Measurements from ENCODE around the gene THADA. TPM values are rescaled to one million over a fixed set of nuclear protein-coding genes. Genes with fewer than 3 reads are reported as not detected.

The THADA gene
- total RNA-seq, 1 experiment from 2014 or later = 27.5 TPM

GRCh38 chr2:43576981-43577892 is 18.6 kb downstream of the THADA start:
- TF ChIP-seq CTCF (IDR thresholded peaks at IDR 0.05) = 0 out of 2 replicates have a peak, but pooled peaks have one; percentile 25
- TF ChIP-seq CDX4 (CRISPR knock-in tag; IDR thresholded peaks at IDR 0.05; ENCODE audit: borderline replicate concordance) = no peak
- Mint-ChIP-seq H3K27ac (no peak overlapping the region), H3K4me1 (no peaks in the 10 kb centered on the region), H3K36me3 (peaks cover 25% of the 10 kb centered on the region), H3K4me3 (no peak overlapping the region), H3K27me3 (ENCODE audit: low read depth) (no peaks in the 10 kb centered on the region), H3K9me3 (no peaks in the 10 kb centered on the region)
- DNase-seq (ENCODE audit: low spot score) = no peak
- ChIA-PET POLR2A (interaction anchor here (0.6 kb wide), 4 partner anchors 10 to 361 kb away, joined by 4 to 5 read pairs (median 4); no protein-coding TSS in a partner anchor), CTCF (interaction anchor here (0.6 to 1.7 kb wide), 23 partner anchors 9 to 1076 kb away, joined by 3 to 14 read pairs (median 4); partner anchors contain the start of gene THADA)
- ATAC-seq = no peak

GRCh38 chr2:43572244-43572643 is 23.6 kb downstream of the THADA start:
- ChIA-PET CTCF (no interaction called here), POLR2A (no interaction called here)
- no peak for DNase-seq (ENCODE audit: low spot score)
- Mint-ChIP-seq H3K36me3 (peaks cover 32% of the 10 kb centered on the region), H3K4me3 (no peak overlapping the region), H3K4me1 (no peaks in the 10 kb centered on the region), H3K27ac (0 out of 2 replicates have a peak overlapping the region, but pooled peaks have one; percentile 3), H3K9me3 (no peaks in the 10 kb centered on the region), H3K27me3 (ENCODE audit: low read depth) (no peaks in the 10 kb centered on the region)
- TF ChIP-seq ZMAT4 (CRISPR knock-in tag; IDR thresholded peaks at IDR 0.05) (no peak), AFF4 (CRISPR knock-in tag; IDR thresholded peaks at IDR 0.05; ENCODE audit: borderline replicate concordance) (no peak), NFE2L1 (CRISPR knock-in tag; IDR thresholded peaks at IDR 0.05) (no peak)
- ATAC-seq = no peak

GRCh38 chr2:43569921-43570320 is 25.9 kb downstream of the THADA start:
- H3K36me3 Mint-ChIP-seq = peaks cover 29% of the 10 kb centered on the region
- no peaks in the 10 kb centered on the region for H3K4me1 Mint-ChIP-seq
- ATAC-seq (no peak), DNase-seq (ENCODE audit: low spot score) (no peak)
- ChIA-PET CTCF (interaction anchor here (1.1 kb wide), 1 partner anchor 443 kb away, joined by 3 read pairs; no protein-coding TSS in a partner anchor), POLR2A (no interaction called here)
- H3K4me3 Mint-ChIP-seq = no peak overlapping the region
- H3K9me3 Mint-ChIP-seq = no peaks in the 10 kb centered on the region
- H3K27ac Mint-ChIP-seq = no peak overlapping the region
- no peaks in the 10 kb centered on the region for H3K27me3 Mint-ChIP-seq (ENCODE audit: low read depth)
- TF ChIP-seq OVOL2 (CRISPR knock-in tag; IDR thresholded peaks at IDR 0.05; ENCODE audit: borderline replicate concordance) = no peak
- TF ChIP-seq ZNF281 (CRISPR knock-in tag; IDR thresholded peaks at IDR 0.05) = no peak
- no peak for TF ChIP-seq STAT6 (CRISPR knock-in tag; conservative IDR thresholded peaks at IDR 0.05; ENCODE audit: low read depth)
- no peak for TF ChIP-seq ATF2 (CRISPR knock-in tag; IDR thresholded peaks at IDR 0.05; ENCODE audit: borderline replicate concordance, low read depth)
- TF ChIP-seq MYBL2 (CRISPR knock-in tag; IDR thresholded peaks at IDR 0.05) = no peak
- no peak for TF ChIP-seq RORB (CRISPR knock-in tag; IDR thresholded peaks at IDR 0.05)
- TF ChIP-seq MLX (CRISPR knock-in tag; IDR thresholded peaks at IDR 0.05) = no peak
- no peak for TF ChIP-seq JUN (CRISPR knock-in tag; IDR thresholded peaks at IDR 0.05)
- no peak for TF ChIP-seq TEAD4 (CRISPR knock-in tag; IDR thresholded peaks at IDR 0.05)
